ENCODE data around the gene DOP1A. TPM values are rescaled to one million over a fixed set of nuclear protein-coding genes. Genes with fewer than 3 reads are reported as not detected.

DOP1A gene
- total and polyA plus RNA-seq, 2 of the 4 experiments (the other 2 are of a cell fraction): 6.0 to 32.4 TPM

DNA sequence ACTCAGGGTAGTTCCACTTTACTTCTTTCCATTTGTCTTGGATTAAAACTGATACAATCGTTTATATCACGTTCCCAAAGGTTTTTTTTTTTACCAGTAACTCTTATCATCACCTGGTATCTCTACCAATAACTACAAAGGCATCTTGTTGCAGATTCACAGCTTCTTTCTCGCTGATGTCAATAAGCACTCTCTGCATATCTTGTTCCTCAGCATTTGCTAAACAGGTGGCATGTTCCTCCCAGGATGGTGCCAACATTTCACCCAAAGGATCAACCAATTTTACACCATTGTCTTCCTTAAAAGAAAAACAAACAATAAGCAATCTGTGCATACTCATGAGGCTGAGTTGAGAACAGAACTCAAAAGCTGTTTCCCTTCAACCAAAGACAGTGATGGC lies 121.0 kb downstream of the DOP1A start:
- no TSS peak for BruUV-seq (replicated peaks)
- Histone ChIP-seq H3K9ac (ENCODE audit: low read depth, low read length) (no peak overlapping the region), H3K79me1 (ENCODE audit: low read depth in 1 of 2, low read length in 2 of 2) (peaks cover 17 to 58% of the 10 kb centered on the region in 2 experiments), H3K4me2 (ENCODE audit: low read depth, low read length) (no peak overlapping the region), H3K4ac (ENCODE audit: low read depth, low read length) (no peak overlapping the region), H2AK5ac (ENCODE audit: low read depth, low read length) (no peak overlapping the region), H2AFZ (replicated peaks; ENCODE audit: low read length, poor library complexity) (no peak overlapping the region), H2BK120ac (ENCODE audit: low read depth, low read length) (no peak overlapping the region), H2BK20ac (ENCODE audit: low read depth, low read length) (no peak overlapping the region), H4K20me1 (ENCODE audit: insufficient read depth, low read length) (peaks cover 43% of the 10 kb centered on the region), H2BK15ac (ENCODE audit: low read depth, low read length) (no peak overlapping the region), H2BK5ac (ENCODE audit: low read depth, low read length, poor library complexity, severe bottlenecking) (no peak overlapping the region), H3K4me3 (ENCODE audit: insufficient read depth, low read depth, low read length) (no peak overlapping the region), H3K56ac (ENCODE audit: extremely low read depth, insufficient read depth, low read length) (no peak overlapping the region), H3K4me1 (ENCODE audit: control insufficient read depth, insufficient read depth, low read length) (peaks cover 7% of the 10 kb centered on the region), H4K8ac (ENCODE audit: low read depth in 2 of 2, low read length in 2 of 2) (no peak overlapping the region), H3K9me1 (ENCODE audit: insufficient read depth, low read length) (peaks cover 12% of the 10 kb centered on the region; the same call in 1 of the 2 replicates), H3K9me3 (ENCODE audit: control insufficient read depth, insufficient read depth, low read length) (no peaks in the 10 kb centered on the region), H4K91ac (ENCODE audit: insufficient read depth, low read depth, low read length) (no peak overlapping the region), H3K14ac (replicated peaks; ENCODE audit: low read depth, low read length) (no peak overlapping the region), H3K27me3 (ENCODE audit: control insufficient read depth, insufficient read depth, low read length) (no peaks in the 10 kb centered on the region), H3K27ac (ENCODE audit: insufficient read depth, low read length) (no peak overlapping the region), H2AK9ac (replicated peaks; ENCODE audit: low read depth, low read length, poor library complexity) (no peak overlapping the region), H4K5ac (ENCODE audit: low read depth, low read length) (no peak overlapping the region), H3K18ac (ENCODE audit: low read depth, low read length) (no peak overlapping the region), H3K36me3 (ENCODE audit: control insufficient read depth, insufficient read depth, low read length) (peaks cover 22% of the 10 kb centered on the region), H3K23ac (ENCODE audit: low read depth, low read length) (no peak overlapping the region)
- WGBS, 2 experiments (ENCODE audit: extremely low coverage in 2 of 2, insufficient read length in 1 of 2): 83% methylated on average over 1 of the region's 3 CpGs; no CpG with 5 or more reads in 1 of the 2 experiments
- TF ChIP-seq RCOR1 (IDR thresholded peaks at IDR 0.05; ENCODE audit: insufficient replicate concordance, low read length) (no peak), RFX5 (IDR thresholded peaks at IDR 0.05; ENCODE audit: low read depth, low read length) (no peak), CEBPB (IDR thresholded peaks at IDR 0.05; ENCODE audit: low read depth, low read length) (no peak), FOS (IDR thresholded peaks at IDR 0.05; ENCODE audit: low read depth, low read length) (no peak), POLR2A (IDR thresholded peaks at IDR 0.05; ENCODE audit: low read depth, low read length) (no peak), BHLHE40 (IDR thresholded peaks at IDR 0.05; ENCODE audit: low read depth, low read length) (no peak)
- TF ChIP-seq, protein P1, sequence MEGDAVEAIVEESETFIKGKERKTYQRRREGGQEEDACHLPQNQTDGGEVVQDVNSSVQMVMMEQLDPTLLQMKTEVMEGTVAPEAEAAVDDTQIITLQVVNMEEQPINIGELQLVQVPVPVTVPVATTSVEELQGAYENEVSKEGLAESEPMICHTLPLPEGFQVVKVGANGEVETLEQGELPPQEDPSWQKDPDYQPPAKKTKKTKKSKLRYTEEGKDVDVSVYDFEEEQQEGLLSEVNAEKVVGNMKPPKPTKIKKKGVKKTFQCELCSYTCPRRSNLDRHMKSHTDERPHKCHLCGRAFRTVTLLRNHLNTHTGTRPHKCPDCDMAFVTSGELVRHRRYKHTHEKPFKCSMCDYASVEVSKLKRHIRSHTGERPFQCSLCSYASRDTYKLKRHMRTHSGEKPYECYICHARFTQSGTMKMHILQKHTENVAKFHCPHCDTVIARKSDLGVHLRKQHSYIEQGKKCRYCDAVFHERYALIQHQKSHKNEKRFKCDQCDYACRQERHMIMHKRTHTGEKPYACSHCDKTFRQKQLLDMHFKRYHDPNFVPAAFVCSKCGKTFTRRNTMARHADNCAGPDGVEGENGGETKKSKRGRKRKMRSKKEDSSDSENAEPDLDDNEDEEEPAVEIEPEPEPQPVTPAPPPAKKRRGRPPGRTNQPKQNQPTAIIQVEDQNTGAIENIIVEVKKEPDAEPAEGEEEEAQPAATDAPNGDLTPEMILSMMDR (conservative IDR thresholded peaks at IDR 0.05; ENCODE audit: low read depth, low read length): no peak
- TF ChIP-seq, protein P2, sequence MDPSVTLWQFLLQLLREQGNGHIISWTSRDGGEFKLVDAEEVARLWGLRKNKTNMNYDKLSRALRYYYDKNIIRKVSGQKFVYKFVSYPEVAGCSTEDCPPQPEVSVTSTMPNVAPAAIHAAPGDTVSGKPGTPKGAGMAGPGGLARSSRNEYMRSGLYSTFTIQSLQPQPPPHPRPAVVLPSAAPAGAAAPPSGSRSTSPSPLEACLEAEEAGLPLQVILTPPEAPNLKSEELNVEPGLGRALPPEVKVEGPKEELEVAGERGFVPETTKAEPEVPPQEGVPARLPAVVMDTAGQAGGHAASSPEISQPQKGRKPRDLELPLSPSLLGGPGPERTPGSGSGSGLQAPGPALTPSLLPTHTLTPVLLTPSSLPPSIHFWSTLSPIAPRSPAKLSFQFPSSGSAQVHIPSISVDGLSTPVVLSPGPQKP (IDR thresholded peaks at IDR 0.05; ENCODE audit: borderline replicate concordance, low read depth, low read length): no peak
- dilution Hi-C loops (cut with HindIII; ENCODE audit: low sequenced_read_pairs, unreplicated experiment) (no loop called here), intact Hi-C loops (cut with micrococcal nuclease) (no loop called here), in situ Hi-C loops (cut with MboI; ENCODE audit: low sequenced_read_pairs) (no loop called here)
- POLR2A ChIA-PET (ENCODE audit: unreplicated experiment): no interaction called here
- ATAC-seq (ENCODE audit: low read depth) (no peak), DNase-seq (no peak)
- CTCF ChIA-PET: interaction anchor here (1.1 to 1.2 kb wide), 2 partner anchors 26 to 31 kb away, joined by 3 read pairs; no protein-coding TSS in a partner anchor

Data from IMR-90 (cell line).